Psoas muscle (tissue), 8 donors: ENCODE results near the gene VAV3. TPM values are rescaled to one million over a fixed set of nuclear protein-coding genes. Genes with fewer than 3 reads are reported as not detected.

Experiments
- ATAC-seq, 4 donors: fragments of 200-7000 bp; cut with Tn5 transposase; one replicate each; pipeline ENCODE4 v1.9.1; 2020; ENCODE audit warnings: moderate library complexity in 3 of 4, mild to moderate bottlenecking in 2 of 4
- DNase-seq, 2 donors: peaks; one replicate each; pipeline ENCODE4 v3.0.0-alpha.2; 2020
- H3K27ac ChIP-seq: fragments of 200-600 bp; one replicate; pipeline ENCODE4 v1.8.0; 2022
- H3K27me3 ChIP-seq, 3 donors: fragments of 200-600 bp in 1 of 3; one replicate each; pipeline versions ENCODE4 v1.6.1 to v1.8.0; 2013 to 2022; ENCODE audit warnings: low read length in 2 of 3, mild to moderate bottlenecking in 2 of 3, moderate library complexity in 1 of 3; ENCODE audit not compliant: insufficient read depth in 3 of 3
- H3K36me3 ChIP-seq, 2 donors: fragments of 200-600 bp in 1 of 2; one replicate each; pipeline versions ENCODE4 v1.6.1 to v1.8.0; 2013 to 2022; ENCODE audit warnings: low read depth in 1 of 2, mild to moderate bottlenecking in 1 of 2, moderate library complexity in 1 of 2; ENCODE audit not compliant: insufficient read depth in 1 of 2
- H3K4me1 ChIP-seq: fragments of 200-600 bp; one replicate; pipeline ENCODE4 v1.8.0; 2022
- H3K4me3 ChIP-seq: fragments of 200-600 bp; one replicate; pipeline ENCODE4 v1.8.0; 2022; ENCODE audit warnings: mild to moderate bottlenecking
- H3K9me3 ChIP-seq: fragments of 200-600 bp; one replicate; pipeline ENCODE4 v1.8.0; 2022
- WGBS, 3 donors: extraction: QIAGEN DNeasy Blood & Tissue Kit; methylation state at CpG; one replicate each; pipeline versions ENCODE4 v1.1.6 to v1.1.7; 2013; 5-methylcytosine and 5-hydroxymethylcytosine counted together
- intact Hi-C, 2 donors: fragments of 100-400 bp; cut with DNase I; formaldehyde crosslinking; loops; one replicate each; pipeline versions ENCODE4 v1.11.0 to v1.14.2; 2022
- polyA plus RNA-seq, 3 donors: library from polyadenylated mRNA; stranded (reverse); fragments of 200-250 nt; gene quantifications; one replicate each; pipeline ENCODE4 v1.2.3, GENCODE V29; 2013
- total RNA-seq, 4 donors: library from RNA; stranded (reverse); fragmentation: NEBNext Ultra II Directional in 2 of 4; extraction: Animal tissue kit (Norgen Biotek cat#: 25700) in 2 of 4; gene quantifications; one replicate each; pipeline versions ENCODE4 v1.2.1 to v1.2.4, GENCODE V29; 2021 to 2023
- TF ChIP-seq, protein P1 (sequence below): fragments of 200-600 bp; IDR thresholded peaks from one replicate; pipeline ENCODE4 v1.8.0; 2022; ENCODE audit warnings: antibody characterized with exemption
- donor health status: healthy with polysubstance abuse.
- donor health status: DM: no; HTN: no; CAD: no; lungs with moderate emphysema.
- donor health status: Bipolar disorder and iron deficiency.
- donor health status: healthy.
- donor health status: DM: yes; HTN: yes; CAD: no.
- donor health status: DM: no; HTN: no; CAD: no.
- donor health status: DM: no; HTN: no; CAD: no.
- donor health status: DM: yes; HTN: yes; CAD: no.

Gene VAV3
- total and polyA plus RNA-seq, 7 donors, result 0.28 to 1.7 (median 0.72) TPM

DNA sequence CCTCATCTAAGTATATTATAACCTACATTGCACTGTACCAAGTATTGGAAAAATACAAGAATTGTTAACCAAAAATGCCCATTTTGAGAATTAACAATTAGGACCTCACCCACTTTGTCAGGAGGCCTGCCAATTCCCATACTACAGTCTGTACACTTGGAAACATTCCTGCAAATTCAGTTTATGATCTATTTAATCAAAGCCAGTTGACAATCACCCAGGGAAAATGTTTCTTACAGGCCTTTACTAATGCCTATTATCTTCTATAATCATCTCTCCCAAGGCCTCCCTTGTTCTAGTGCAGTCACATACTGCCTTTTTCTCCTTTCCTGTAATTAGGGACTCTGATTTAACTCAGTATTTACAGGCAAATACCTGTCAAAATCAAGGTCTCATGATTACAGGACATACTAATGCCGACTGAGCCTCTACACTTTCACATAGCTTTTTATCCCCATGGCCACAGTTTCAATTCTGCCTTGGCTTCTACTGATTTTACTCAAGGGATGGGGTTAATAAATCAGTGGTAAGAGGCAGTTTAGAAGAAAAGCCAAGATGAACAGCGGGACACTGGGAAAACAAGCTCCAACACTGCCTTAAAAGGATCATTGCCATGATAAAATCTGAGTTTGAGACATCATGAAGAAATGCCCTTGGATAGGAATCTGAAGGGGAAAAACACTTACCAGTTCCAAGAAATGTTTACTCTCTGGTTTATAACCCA lies 338.7 kb downstream of the VAV3 start:
- Histone ChIP-seq H3K27ac (no peak overlapping the region), H3K4me1 (no peaks in the 10 kb centered on the region), H3K9me3 (no peaks in the 10 kb centered on the region), H3K4me3 (no peak overlapping the region), H3K36me3 (no peaks in the 10 kb centered on the region), H3K27me3 (no peaks in the 10 kb centered on the region)
- WGBS, 3 donors, result 31 to 51% (median 35%) methylated on average over 2 of the region's 2 CpGs
- ATAC-seq (no peak), DNase-seq (no peak)
- intact Hi-C loops, result no loop called here
- TF ChIP-seq, protein P1, sequence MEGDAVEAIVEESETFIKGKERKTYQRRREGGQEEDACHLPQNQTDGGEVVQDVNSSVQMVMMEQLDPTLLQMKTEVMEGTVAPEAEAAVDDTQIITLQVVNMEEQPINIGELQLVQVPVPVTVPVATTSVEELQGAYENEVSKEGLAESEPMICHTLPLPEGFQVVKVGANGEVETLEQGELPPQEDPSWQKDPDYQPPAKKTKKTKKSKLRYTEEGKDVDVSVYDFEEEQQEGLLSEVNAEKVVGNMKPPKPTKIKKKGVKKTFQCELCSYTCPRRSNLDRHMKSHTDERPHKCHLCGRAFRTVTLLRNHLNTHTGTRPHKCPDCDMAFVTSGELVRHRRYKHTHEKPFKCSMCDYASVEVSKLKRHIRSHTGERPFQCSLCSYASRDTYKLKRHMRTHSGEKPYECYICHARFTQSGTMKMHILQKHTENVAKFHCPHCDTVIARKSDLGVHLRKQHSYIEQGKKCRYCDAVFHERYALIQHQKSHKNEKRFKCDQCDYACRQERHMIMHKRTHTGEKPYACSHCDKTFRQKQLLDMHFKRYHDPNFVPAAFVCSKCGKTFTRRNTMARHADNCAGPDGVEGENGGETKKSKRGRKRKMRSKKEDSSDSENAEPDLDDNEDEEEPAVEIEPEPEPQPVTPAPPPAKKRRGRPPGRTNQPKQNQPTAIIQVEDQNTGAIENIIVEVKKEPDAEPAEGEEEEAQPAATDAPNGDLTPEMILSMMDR, result no peak

DNA sequence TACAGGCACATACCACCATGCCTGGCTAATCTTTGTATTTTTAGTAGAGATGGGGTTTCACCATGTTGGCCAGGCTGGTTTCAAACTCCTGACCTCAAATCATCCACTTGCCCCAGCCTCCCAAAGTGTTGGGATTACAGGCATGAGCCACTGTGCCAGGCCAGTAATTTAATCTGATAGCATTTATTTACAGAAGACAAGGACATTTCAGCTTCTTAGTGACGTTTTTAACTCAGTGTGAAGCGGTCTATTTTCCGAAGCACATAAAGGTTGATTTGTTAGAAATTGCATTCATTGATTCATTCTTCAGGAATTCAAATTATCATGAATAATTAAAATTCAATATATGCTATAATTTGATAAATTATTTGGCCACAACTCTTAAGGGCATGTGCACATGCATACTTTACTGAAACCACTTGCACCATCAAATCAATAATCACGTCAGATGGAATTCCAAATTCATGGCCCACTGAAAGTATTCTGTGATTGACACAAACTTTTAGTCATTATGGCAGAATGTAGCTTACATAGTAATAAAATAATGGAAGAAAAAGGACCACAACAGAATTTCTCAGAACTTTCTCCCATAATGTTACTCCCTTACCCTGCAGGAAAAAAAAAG lies 339.5 kb downstream of the VAV3 start:
- H3K27me3 ChIP-seq, result no peaks in the 10 kb centered on the region
- intact Hi-C loops, result no loop called here
- no peaks in the 10 kb centered on the region for H3K9me3 ChIP-seq
- TF ChIP-seq, protein P1, result no peak
- H3K36me3 ChIP-seq, result no peaks in the 10 kb centered on the region
- 79 to 87% (median 81%) methylated on average over 4 of the region's 4 CpGs for WGBS, 3 donors
- ATAC-seq, result no peak
- no peak for DNase-seq
- no peaks in the 10 kb centered on the region for H3K4me1 ChIP-seq
- H3K4me3 ChIP-seq, result no peak overlapping the region
- H3K27ac ChIP-seq, result no peak overlapping the region

DNA sequence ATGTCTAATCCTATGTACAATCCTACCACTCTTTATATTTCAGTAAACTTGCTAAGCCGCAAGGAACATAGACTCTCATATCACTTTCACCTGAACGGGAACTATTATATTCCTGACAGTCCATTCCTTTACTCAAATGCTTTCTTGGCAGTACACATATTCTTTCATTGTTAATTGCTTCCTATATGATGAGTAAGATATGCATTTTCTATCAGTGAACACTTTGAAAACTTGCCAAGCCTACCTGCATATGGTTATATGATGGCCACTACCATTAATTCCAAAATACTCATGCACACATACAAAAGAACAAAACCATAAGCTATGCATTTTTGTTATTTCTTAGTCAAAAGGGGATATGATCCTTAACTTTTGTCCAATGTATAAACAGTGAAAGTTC lies 341.5 kb downstream of the VAV3 start:
- no peaks in the 10 kb centered on the region for H3K4me1 ChIP-seq
- H3K27me3 ChIP-seq, result no peaks in the 10 kb centered on the region
- no peak for DNase-seq
- H3K9me3 ChIP-seq, result no peaks in the 10 kb centered on the region
- whole genome bisulfite sequencing, 3 donors, result 67 to 76% (median 72%) methylated on average over 2 of the region's 2 CpGs
- no peaks in the 10 kb centered on the region for H3K36me3 ChIP-seq
- intact Hi-C loops, result loop anchor here in 1 of 2 donors (5.0 kb wide), 1 partner anchor 224 kb away; no protein-coding TSS in a partner anchor
- TF ChIP-seq, protein P1, result no peak
- H3K27ac ChIP-seq, result no peak overlapping the region
- no peak for ATAC-seq
- H3K4me3 ChIP-seq, result no peak overlapping the region

DNA sequence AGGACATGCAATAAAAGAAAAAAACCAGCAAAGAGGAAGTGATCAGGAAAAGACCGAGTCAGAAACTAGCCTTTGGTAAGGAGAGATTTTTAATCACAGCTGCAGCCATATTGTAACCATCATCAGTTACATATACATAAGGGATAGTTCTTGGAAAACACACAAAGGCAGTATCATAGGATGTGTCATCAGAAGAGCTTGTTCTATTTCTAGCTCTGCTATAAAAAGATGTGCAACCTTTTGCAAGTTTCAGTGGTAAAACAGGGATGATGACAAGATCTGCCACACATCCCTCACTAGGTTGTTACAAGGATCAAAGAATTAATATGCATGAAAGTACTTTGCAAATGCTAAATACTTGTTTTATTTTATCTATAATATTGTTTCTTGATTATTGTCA lies 342.0 kb downstream of the VAV3 start:
- Histone ChIP-seq H3K9me3 (no peaks in the 10 kb centered on the region), H3K4me1 (no peaks in the 10 kb centered on the region), H3K4me3 (no peak overlapping the region), H3K36me3 (no peaks in the 10 kb centered on the region), H3K27me3 (no peaks in the 10 kb centered on the region), H3K27ac (no peak overlapping the region)
- TF ChIP-seq, protein P1, result no peak
- intact Hi-C loops, result loop anchor here in 1 of 2 donors (5.0 kb wide), 1 partner anchor 224 kb away; no protein-coding TSS in a partner anchor
- WGBS, 3 donors, result 72 to 77% (median 73%) methylated on average over 1 of the region's 1 CpG
- ATAC-seq, result no peak
- no peak for DNase-seq
